ENCODE measurements around the gene IRAK2. TPM values are rescaled to one million over a fixed set of nuclear protein-coding genes. Genes with fewer than 3 reads are reported as not detected.
A peak's percentile ranks its signal among the peaks of the same experiment; 100 is the strongest.

Gene IRAK2
- total and polyA plus RNA-seq, 2 experiments from 2014 or later = 1.1 to 2.1 TPM

DNA sequence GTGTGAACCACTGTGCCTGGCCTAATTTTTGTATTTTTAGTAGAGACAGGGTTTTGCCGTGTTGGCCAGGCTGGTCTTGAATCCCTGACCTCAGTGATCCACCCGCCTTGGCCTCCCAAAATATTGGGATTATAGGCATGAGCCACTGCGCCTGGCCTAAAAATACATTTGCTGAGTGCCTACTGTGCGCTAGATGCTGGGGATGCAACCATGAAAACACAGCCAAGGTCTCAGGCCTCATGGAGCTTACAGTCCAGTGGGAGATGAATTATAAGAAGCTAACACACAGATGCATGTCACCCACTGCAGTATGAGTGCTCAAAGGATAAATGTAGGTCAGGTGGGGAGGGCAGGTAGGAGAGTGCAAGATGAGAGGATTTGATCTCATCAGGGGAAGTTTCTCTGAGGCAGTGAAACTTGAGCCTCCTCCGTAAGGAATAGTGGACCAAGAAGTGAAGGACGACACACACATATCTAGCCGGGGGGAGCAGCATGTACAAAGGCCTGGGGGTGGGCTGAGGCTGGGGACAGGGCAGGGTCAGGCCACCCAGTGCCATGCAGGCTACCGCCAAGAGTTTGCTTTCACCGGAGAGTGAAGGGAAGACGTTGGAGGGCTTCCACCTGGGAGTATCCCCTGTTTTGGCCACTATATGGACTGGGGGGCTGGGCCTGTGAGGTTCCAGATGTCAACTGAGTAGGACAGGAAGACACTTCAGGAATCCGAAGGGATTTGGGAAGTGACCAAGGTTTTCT lies 24.3 kb downstream of the IRAK2 start:
- Histone ChIP-seq H3K9me2 (ENCODE audit: insufficient read depth) (no peaks in the 10 kb centered on the region), H3K4me1 (ENCODE audit: insufficient read depth) (peaks cover 32% of the 10 kb centered on the region), H3K4me2 (ENCODE audit: unreplicated experiment) (peak overlapping the region; percentile 36), H3F3A (ENCODE audit: insufficient read depth) (peaks cover 34% of the 10 kb centered on the region), H3K4me3 (no peak overlapping the region), H3K27me3 (replicated peaks; ENCODE audit: insufficient read depth) (no peaks in the 10 kb centered on the region), H3K79me2 (ENCODE audit: insufficient read depth) (no peaks in the 10 kb centered on the region), H3K27ac (0 out of 2 replicates have a peak overlapping the region, but pooled peaks have one; percentile 21), H3K36me3 (ENCODE audit: low read depth) (no peaks in the 10 kb centered on the region), H3K9me3 (ENCODE audit: low read depth) (no peaks in the 10 kb centered on the region), H4K20me1 (ENCODE audit: insufficient read depth) (no peaks in the 10 kb centered on the region), H2AFZ (no peak overlapping the region), H3K9ac (no peak overlapping the region)
- no peak for DNase-seq
- TF ChIP-seq EZH2phosphoT487 (IDR thresholded peaks at IDR 0.05; ENCODE audit: insufficient read depth, low read depth) (no peak), EZH2 (IDR thresholded peaks at IDR 0.05; ENCODE audit: insufficient read depth, poor library complexity, severe bottlenecking) (no peak)
- in situ Hi-C loops (cut with MboI) = no loop called here
- WGBS, 2 experiments (ENCODE audit: low coverage in 1 of 2, low lambda C conversion rate in 2 of 2, missing lambda C conversion rate in 2 of 2) = 71 to 75% methylated on average over 11 of the region's 11 CpGs

DNA sequence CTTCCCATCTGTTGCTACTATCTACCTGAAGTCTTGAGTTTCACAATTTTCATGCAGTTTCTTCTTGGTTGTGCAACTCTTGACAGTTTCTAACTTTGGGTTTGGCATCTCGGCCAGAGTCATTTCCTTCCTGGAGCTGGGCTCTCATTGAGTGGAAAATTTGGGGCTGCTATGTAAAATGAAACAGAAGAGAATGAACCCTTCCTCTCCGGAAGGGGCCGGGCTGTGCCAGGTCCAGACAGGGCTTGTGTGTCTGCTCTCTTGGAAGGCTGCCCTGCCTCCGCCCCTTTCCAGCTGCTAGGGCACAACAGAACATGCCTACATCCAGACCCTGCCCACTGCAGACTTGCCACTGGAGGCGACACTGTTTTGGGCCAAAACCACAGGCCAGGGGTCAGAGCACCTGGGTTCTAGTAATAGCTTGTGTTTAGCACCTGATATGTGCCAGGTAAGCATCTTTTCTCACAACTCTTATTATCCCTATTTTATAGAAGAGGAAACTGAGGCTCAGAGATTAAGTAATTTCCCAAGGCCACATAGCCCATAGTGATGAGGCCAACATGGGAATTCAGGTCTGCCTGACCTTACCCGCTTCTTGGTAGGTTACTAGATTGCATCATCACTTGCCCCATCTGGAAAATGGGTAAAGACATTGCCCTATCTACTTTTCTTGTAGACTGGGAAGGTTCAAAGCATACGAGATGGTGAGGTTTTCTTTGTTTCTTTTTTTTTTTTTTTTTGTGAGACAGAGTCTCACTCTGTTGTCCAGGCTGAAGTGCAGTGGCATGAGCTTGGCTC lies 25.0 kb downstream of the IRAK2 start:
- Histone ChIP-seq H3K79me2 (ENCODE audit: insufficient read depth) (no peaks in the 10 kb centered on the region), H3K9ac (no peak overlapping the region), H3K27ac (peak overlapping the region; percentile 21; the same call in 1 of the 2 replicates), H3K4me3 (no peak overlapping the region), H3K4me1 (ENCODE audit: insufficient read depth) (peaks cover 38% of the 10 kb centered on the region), H3K4me2 (ENCODE audit: unreplicated experiment) (peak overlapping the region; percentile 36), H3F3A (ENCODE audit: insufficient read depth) (peaks cover 37% of the 10 kb centered on the region), H2AFZ (no peak overlapping the region), H3K36me3 (ENCODE audit: low read depth) (no peaks in the 10 kb centered on the region), H3K27me3 (replicated peaks; ENCODE audit: insufficient read depth) (no peaks in the 10 kb centered on the region), H4K20me1 (ENCODE audit: insufficient read depth) (no peaks in the 10 kb centered on the region), H3K9me3 (ENCODE audit: low read depth) (no peaks in the 10 kb centered on the region), H3K9me2 (ENCODE audit: insufficient read depth) (no peaks in the 10 kb centered on the region)
- DNase-seq = peak; percentile 81
- in situ Hi-C loops (cut with MboI) = no loop called here
- no peak for TF ChIP-seq EZH2 (IDR thresholded peaks at IDR 0.05; ENCODE audit: insufficient read depth, poor library complexity, severe bottlenecking)
- WGBS, 2 experiments (ENCODE audit: low coverage in 1 of 2, low lambda C conversion rate in 2 of 2, missing lambda C conversion rate in 2 of 2) = 30 to 37% methylated on average over 7 of the region's 7 CpGs

DNA sequence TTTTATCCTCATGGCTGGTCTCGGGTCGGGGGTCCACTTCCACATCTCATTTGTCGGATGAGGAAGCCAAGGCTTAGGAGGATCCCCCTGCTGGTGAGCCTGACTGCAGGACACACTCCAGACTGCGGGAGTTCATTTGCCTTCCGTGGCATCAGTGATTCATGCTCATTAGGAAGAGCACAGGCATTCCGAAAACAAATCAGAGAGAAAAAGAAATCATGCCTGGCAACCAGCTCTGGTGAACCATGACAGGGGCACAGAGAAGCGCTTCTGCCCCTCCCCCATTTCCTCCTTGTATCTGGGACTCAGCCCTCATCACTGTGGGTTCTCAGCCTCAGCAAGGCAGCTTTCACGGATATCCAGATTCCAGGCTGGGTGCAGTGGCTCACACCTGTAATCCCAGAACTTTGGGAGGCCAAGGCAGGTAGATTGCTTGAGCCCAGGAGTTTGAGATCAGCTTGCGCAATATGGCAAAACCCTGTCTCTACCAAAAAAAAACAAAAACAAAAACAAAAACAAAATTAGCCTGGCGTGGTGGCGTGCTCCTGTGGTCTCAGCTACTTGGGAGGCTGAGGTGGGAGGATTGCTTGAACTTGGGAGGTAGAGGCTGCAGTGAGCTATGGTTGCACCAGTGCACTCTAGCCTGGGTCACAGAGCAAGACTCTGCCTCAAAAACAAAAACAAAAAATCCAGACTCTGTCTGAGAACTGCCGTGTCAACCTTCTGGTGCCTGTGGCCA lies 28.4 kb downstream of the IRAK2 start:
- no peaks in the 10 kb centered on the region for H3K9me2 ChIP-seq (ENCODE audit: insufficient read depth)
- no peaks in the 10 kb centered on the region for H3K36me3 ChIP-seq (ENCODE audit: low read depth)
- H2AFZ ChIP-seq = no peak overlapping the region; the same call in 1 of the 2 replicates
- H3K9ac ChIP-seq = peak overlapping the region; percentile 81
- peaks cover 53% of the 10 kb centered on the region for H3K4me1 ChIP-seq (ENCODE audit: insufficient read depth)
- DNase-seq = peak; percentile 98
- H3K4me2 ChIP-seq (ENCODE audit: unreplicated experiment) = peak overlapping the region; percentile 66
- H4K20me1 ChIP-seq (ENCODE audit: insufficient read depth) = no peaks in the 10 kb centered on the region
- H3K27me3 ChIP-seq (replicated peaks; ENCODE audit: insufficient read depth) = no peaks in the 10 kb centered on the region
- no peaks in the 10 kb centered on the region for H3K79me2 ChIP-seq (ENCODE audit: insufficient read depth)
- H3K9me3 ChIP-seq (ENCODE audit: low read depth) = no peaks in the 10 kb centered on the region
- TF ChIP-seq EZH2 (IDR thresholded peaks at IDR 0.05; ENCODE audit: insufficient read depth, poor library complexity, severe bottlenecking) (no peak), EZH2phosphoT487 (IDR thresholded peaks at IDR 0.05; ENCODE audit: insufficient read depth, low read depth) (no peak)
- 41 to 44% methylated on average over 12 of the region's 12 CpGs for WGBS, 2 experiments (ENCODE audit: low coverage in 1 of 2, low lambda C conversion rate in 2 of 2, missing lambda C conversion rate in 2 of 2)
- no peak overlapping the region for H3K4me3 ChIP-seq
- in situ Hi-C loops (cut with MboI) = no loop called here
- peaks cover 48% of the 10 kb centered on the region for H3F3A ChIP-seq (ENCODE audit: insufficient read depth)
- peak overlapping the region; percentile 96 for H3K27ac ChIP-seq

DNA sequence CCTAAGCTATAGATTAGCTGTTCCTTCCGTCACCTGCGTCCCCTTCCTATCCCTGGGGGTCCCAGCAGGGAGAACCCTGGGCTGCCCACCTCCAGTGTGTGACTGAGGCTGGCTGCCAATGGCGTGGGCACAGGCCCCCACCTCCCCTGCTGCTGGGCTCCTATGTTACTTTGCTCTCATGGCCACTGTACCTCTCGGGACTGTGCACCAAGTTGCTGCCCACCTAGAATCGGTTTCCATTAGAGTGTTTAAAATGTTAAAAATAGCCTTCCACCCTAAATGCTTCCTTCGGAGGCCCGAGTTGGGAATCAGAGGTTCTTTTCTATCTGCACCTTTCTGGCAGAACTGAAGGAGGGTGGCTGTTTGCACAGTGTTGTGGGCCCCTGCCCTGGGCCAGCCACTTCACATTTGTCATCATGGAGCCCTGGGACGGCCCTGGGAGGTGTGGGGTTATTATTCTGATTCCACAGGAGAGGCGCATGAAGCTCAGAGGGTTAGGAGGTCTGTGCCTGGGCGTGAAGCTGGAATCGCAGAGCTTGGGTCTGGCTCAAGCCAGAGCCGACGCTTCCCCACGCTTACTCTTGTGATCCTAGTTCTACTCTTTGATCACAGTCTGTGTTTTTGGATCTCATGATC lies 29.1 kb downstream of the IRAK2 start:
- H3K36me3 ChIP-seq (ENCODE audit: low read depth) = no peaks in the 10 kb centered on the region
- H3K79me2 ChIP-seq (ENCODE audit: insufficient read depth) = no peaks in the 10 kb centered on the region
- no peaks in the 10 kb centered on the region for H3K9me3 ChIP-seq (ENCODE audit: low read depth)
- WGBS, 2 experiments (ENCODE audit: low coverage in 1 of 2, low lambda C conversion rate in 2 of 2, missing lambda C conversion rate in 2 of 2) = 71 to 78% methylated on average over 14 of the region's 14 CpGs
- in situ Hi-C loops (cut with MboI) = no loop called here
- no peaks in the 10 kb centered on the region for H3K27me3 ChIP-seq (replicated peaks; ENCODE audit: insufficient read depth)
- H2AFZ ChIP-seq = 0 out of 2 replicates have a peak overlapping the region, but pooled peaks have one; percentile 16
- no peak overlapping the region for H3K4me3 ChIP-seq
- H3K9me2 ChIP-seq (ENCODE audit: insufficient read depth) = no peaks in the 10 kb centered on the region
- H4K20me1 ChIP-seq (ENCODE audit: insufficient read depth) = no peaks in the 10 kb centered on the region
- peaks cover 57% of the 10 kb centered on the region for H3K4me1 ChIP-seq (ENCODE audit: insufficient read depth)
- peak overlapping the region; percentile 96 for H3K27ac ChIP-seq
- DNase-seq = no peak
- H3K4me2 ChIP-seq (ENCODE audit: unreplicated experiment) = no peak overlapping the region
- no peak overlapping the region for H3K9ac ChIP-seq
- no peak for TF ChIP-seq EZH2 (IDR thresholded peaks at IDR 0.05; ENCODE audit: insufficient read depth, poor library complexity, severe bottlenecking)
- no peak for TF ChIP-seq EZH2phosphoT487 (IDR thresholded peaks at IDR 0.05; ENCODE audit: insufficient read depth, low read depth)
- peaks cover 55% of the 10 kb centered on the region for H3F3A ChIP-seq (ENCODE audit: insufficient read depth)
